Neural progenitor cell (in vitro differentiated cells): ENCODE results near the gene CAPN12. TPM values are rescaled to one million over a fixed set of nuclear protein-coding genes. Genes with fewer than 3 reads are reported as not detected.
A peak's percentile ranks its signal among the peaks of the same experiment; 100 is the strongest.

Experiments
- DNase-seq: peaks from one replicate; pipeline ENCODE4 v3.0.0-alpha.2; 2016; ENCODE audit warnings: low spot score
- H2AFZ ChIP-seq: fragments of 200-600 bp; sonication (generic); replicated peaks from 2 replicates; pipeline ENCODE4 v1.6.1; 2016; ENCODE audit warnings: antibody characterized with exemption
- H3F3A ChIP-seq: fragments of 200-600 bp; sonication (generic); 2 replicates; pipeline ENCODE4 v1.6.1; 2016; ENCODE audit warnings: antibody characterized with exemption, low read depth
- H3K27ac ChIP-seq: fragments of 200-600 bp; sonication (generic); 2 replicates; pipeline ENCODE4 v1.5.1; 2016; ENCODE audit warnings: mild to moderate bottlenecking
- H3K27me3 ChIP-seq: fragments of 200-600 bp; sonication (generic); 2 replicates; pipeline ENCODE4 v1.6.1; 2016; ENCODE audit warnings: mild to moderate bottlenecking, moderate library complexity
- H3K36me3 ChIP-seq: fragments of 200-600 bp; sonication (generic); 2 replicates; pipeline ENCODE4 v1.5.1; 2016
- H3K4me1 ChIP-seq: fragments of 200-600 bp; sonication (generic); 2 replicates; pipeline ENCODE4 v1.6.1; 2016; ENCODE audit warnings: mixed run types
- H3K4me2 ChIP-seq: fragments of 200-600 bp; sonication (generic); 2 replicates; pipeline ENCODE4 v1.6.1; 2016
- H3K4me3 ChIP-seq: fragments of 200-600 bp; sonication (generic); 2 replicates; pipeline ENCODE4 v1.5.1; 2016
- H3K79me2 ChIP-seq: fragments of 200-600 bp; sonication (generic); 2 replicates; pipeline ENCODE4 v1.6.1; 2016; ENCODE audit warnings: low read depth
- H3K9ac ChIP-seq: fragments of 200-600 bp; sonication (generic); 2 replicates; pipeline ENCODE4 v1.6.1; 2016
- H3K9me3 ChIP-seq: fragments of 200-600 bp; sonication (generic); 2 replicates; pipeline ENCODE4 v1.5.1; 2016; ENCODE audit warnings: low read depth
- H4K20me1 ChIP-seq: fragments of 200-600 bp; sonication (generic); 2 replicates; pipeline ENCODE4 v1.6.1; 2016; ENCODE audit warnings: low read depth
- H3K27ac Mint-ChIP-seq: 3 replicates; pipeline ENCODE4 v1.8.0; 2021; ENCODE audit warnings: mixed read lengths
- H3K27me3 Mint-ChIP-seq: 2 replicates; pipeline ENCODE4 v1.8.0; 2022; ENCODE audit warnings: low read depth, mild to moderate bottlenecking, inconsistent platforms, moderate library complexity, mixed read lengths; ENCODE audit not compliant: insufficient read depth
- H3K36me3 Mint-ChIP-seq: 3 replicates; pipeline ENCODE4 v1.8.0; 2021; ENCODE audit warnings: mixed read lengths
- H3K4me1 Mint-ChIP-seq: 3 replicates; pipeline ENCODE4 v1.8.0; 2021; ENCODE audit warnings: mixed read lengths
- H3K4me3 Mint-ChIP-seq: 3 replicates; pipeline ENCODE4 v1.8.0; 2021; ENCODE audit warnings: mild to moderate bottlenecking, moderate library complexity, mixed read lengths
- H3K9me3 Mint-ChIP-seq: 3 replicates; pipeline ENCODE4 v1.8.0; 2020; ENCODE audit warnings: mixed read lengths
- CTCF ChIP-seq: fragments of 200-600 bp; sonication (generic); IDR thresholded peaks from 2 replicates; pipeline ENCODE4 v1.5.1; 2017; ENCODE audit warnings: antibody characterized with exemption, mild to moderate bottlenecking
- EZH2 ChIP-seq: fragments of 200-600 bp; sonication (generic); IDR thresholded peaks from 2 replicates; pipeline ENCODE4 v1.6.1; 2017; ENCODE audit warnings: antibody characterized with exemption, mild to moderate bottlenecking, moderate library complexity
- EZH2phosphoT487 ChIP-seq: fragments of 200-600 bp; sonication (generic); IDR thresholded peaks from 2 replicates; pipeline ENCODE4 v1.6.1; 2017; ENCODE audit warnings: antibody characterized with exemption
- total RNA-seq: library from RNA; depleted of rRNA; stranded (reverse); fragments of >200 nt; gene quantifications from 2 replicates; pipeline ENCODE4 v1.2.3, GENCODE V29; 2015; ENCODE audit warnings: low replicate concordance

CAPN12 gene
- total RNA-seq, 1 donor from 2014 or later, result 1.0 TPM

GRCh38 chr19:38735257-38735686 is 9.0 kb downstream of the CAPN12 start:
- peaks cover 11% of the 10 kb centered on the region for H3K27me3 Mint-ChIP-seq
- Histone ChIP-seq H3K36me3 (no peaks in the 10 kb centered on the region), H3K79me2 (no peaks in the 10 kb centered on the region), H3F3A (peaks cover 24% of the 10 kb centered on the region), H2AFZ (peak overlapping the region; percentile 17), H3K9ac (no peak overlapping the region), H4K20me1 (peaks cover 13% of the 10 kb centered on the region), H3K27ac (no peak overlapping the region), H3K27me3 (peaks cover 22% of the 10 kb centered on the region), H3K4me3 (peak overlapping the region; percentile 38), H3K9me3 (no peaks in the 10 kb centered on the region), H3K4me1 (peaks cover 12% of the 10 kb centered on the region), H3K4me2 (peak overlapping the region; percentile 63)
- H3K4me1 Mint-ChIP-seq, result peaks cover 11% of the 10 kb centered on the region
- H3K9me3 Mint-ChIP-seq, result no peaks in the 10 kb centered on the region
- no peak for TF ChIP-seq CTCF
- no peak for TF ChIP-seq EZH2phosphoT487
- no peak for TF ChIP-seq EZH2
- no peak overlapping the region for H3K27ac Mint-ChIP-seq
- peak; percentile 72 for DNase-seq
- peak overlapping the region; percentile 77 for H3K4me3 Mint-ChIP-seq
- peaks cover 6% of the 10 kb centered on the region for H3K36me3 Mint-ChIP-seq

- DNase-seq, result peak; percentile 41
- H3K27me3 ChIP-seq, result peaks cover 22% of the 10 kb centered on the region
- H3K36me3 ChIP-seq, result no peaks in the 10 kb centered on the region
- Mint-ChIP-seq H3K36me3 (peaks cover 6% of the 10 kb centered on the region), H3K4me3 (peak overlapping the region; percentile 77), H3K27ac (no peak overlapping the region), H3K4me1 (peaks cover 11% of the 10 kb centered on the region), H3K27me3 (peaks cover 11% of the 10 kb centered on the region), H3K9me3 (no peaks in the 10 kb centered on the region)
- H4K20me1 ChIP-seq, result peaks cover 15% of the 10 kb centered on the region
- no peak for TF ChIP-seq CTCF
- TF ChIP-seq EZH2phosphoT487, result no peak
- no peak for TF ChIP-seq EZH2
- peak overlapping the region; percentile 63 for H3K4me2 ChIP-seq
- H3F3A ChIP-seq, result peaks cover 26% of the 10 kb centered on the region
- H3K9ac ChIP-seq, result no peak overlapping the region
- no peaks in the 10 kb centered on the region for H3K79me2 ChIP-seq
- H3K4me1 ChIP-seq, result peaks cover 12% of the 10 kb centered on the region
- H2AFZ ChIP-seq, result no peak overlapping the region
- H3K4me3 ChIP-seq, result peak overlapping the region; percentile 38
- H3K9me3 ChIP-seq, result no peaks in the 10 kb centered on the region
- no peak overlapping the region for H3K27ac ChIP-seq
These were observed 9.6 kb downstream of the CAPN12 start for GRCh38 chr19:38734426-38735256.

GRCh38 chr19:38734176-38734425 is 10.2 kb downstream of the CAPN12 start:
- no peak overlapping the region for H3K27ac ChIP-seq
- TF ChIP-seq EZH2phosphoT487 (no peak), EZH2 (no peak), CTCF (no peak)
- H3K4me3 ChIP-seq, result no peak overlapping the region
- H3K36me3 ChIP-seq, result no peaks in the 10 kb centered on the region
- Mint-ChIP-seq H3K4me3 (no peak overlapping the region), H3K27me3 (peaks cover 11% of the 10 kb centered on the region), H3K36me3 (peaks cover 8% of the 10 kb centered on the region), H3K27ac (no peak overlapping the region), H3K4me1 (peaks cover 12% of the 10 kb centered on the region), H3K9me3 (no peaks in the 10 kb centered on the region)
- peaks cover 15% of the 10 kb centered on the region for H4K20me1 ChIP-seq
- no peaks in the 10 kb centered on the region for H3K9me3 ChIP-seq
- H3F3A ChIP-seq, result peaks cover 26% of the 10 kb centered on the region
- no peak overlapping the region for H3K4me2 ChIP-seq
- peaks cover 12% of the 10 kb centered on the region for H3K4me1 ChIP-seq
- H2AFZ ChIP-seq, result no peak overlapping the region
- H3K27me3 ChIP-seq, result peaks cover 22% of the 10 kb centered on the region
- no peak for DNase-seq
- no peak overlapping the region for H3K9ac ChIP-seq
- H3K79me2 ChIP-seq, result no peaks in the 10 kb centered on the region
